ACHN (cell line): Measurements from ENCODE around the gene XXYLT1.
"Not testable (repeated sequence)": the region's sequence is repeated elsewhere in the genome, so short reads cannot be mapped to it uniquely, and the experiment has no call there.

Experiments
- DNase-seq: peaks from one replicate; pipeline ENCODE4 v3.0.0-alpha.2; 2015
- in situ Hi-C: cut with HindIII; loops from 2 replicates; pipeline ENCODE4 v1.10.0; 2017; ENCODE audit warnings: low sequenced_read_pairs, low pct_ligation_motif_present, low pct_unique_long_range_greater_than_20kb

Gene XXYLT1

DNA sequence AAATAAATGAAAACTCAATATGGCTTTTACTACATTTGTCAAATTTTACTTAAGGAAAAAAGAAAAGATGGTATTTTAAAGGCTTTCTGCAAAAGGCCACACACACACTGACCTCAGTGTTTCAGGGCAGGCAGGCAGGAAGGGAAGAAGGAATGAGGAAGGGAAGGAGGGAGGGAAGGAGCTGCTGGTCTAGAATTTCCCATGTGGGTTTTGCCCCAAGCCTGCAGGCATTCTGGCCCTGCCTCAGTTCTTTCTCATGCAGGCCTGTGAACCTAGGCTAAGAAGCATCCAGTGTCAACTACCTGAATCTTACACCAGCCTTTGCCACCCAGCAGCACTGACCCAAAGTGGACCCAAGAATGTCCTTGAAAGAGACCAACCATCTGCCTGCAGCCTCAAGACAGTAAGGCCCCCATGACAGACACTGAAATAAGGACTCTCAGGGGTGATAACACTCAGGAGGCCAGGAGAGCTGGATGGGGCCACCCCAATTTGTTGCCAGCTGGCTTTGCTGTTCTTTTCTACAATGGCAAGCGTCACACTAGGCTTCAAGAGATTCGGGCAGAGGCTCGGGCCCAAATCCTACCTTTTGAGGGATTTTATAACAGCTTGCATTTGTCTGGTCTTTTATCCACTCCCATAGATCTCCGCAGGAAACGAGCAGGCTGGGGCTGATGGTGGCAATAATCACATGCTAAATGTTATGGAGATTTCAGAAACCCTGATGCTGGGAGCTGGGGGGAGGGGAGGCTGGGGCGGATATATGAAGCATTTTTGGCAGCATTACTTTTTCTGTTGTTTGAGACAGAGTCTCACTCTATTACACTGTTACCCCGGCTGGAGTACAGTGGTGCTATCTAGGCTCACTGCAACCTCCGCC is 51.4 kb downstream of the XXYLT1 start:
- in situ Hi-C loops, result no loop called here
- DNase-seq, result no peak

DNA sequence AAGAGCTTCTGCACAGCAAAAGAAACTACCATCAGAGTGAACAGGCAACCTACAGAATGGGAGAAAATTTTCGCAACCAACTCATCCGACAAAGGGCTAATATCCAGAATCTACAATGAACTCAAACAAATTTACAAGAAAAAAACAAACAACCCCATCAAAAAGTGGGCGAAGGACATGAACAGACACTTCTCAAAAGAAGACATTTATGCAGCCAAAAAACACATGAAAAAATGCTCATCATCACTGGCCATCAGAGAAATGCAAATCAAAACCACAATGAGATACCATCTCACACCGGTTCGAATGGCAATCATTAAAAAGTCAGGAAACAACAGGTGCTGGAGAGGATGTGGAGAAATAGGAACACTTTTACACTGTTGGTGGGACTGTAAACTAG is 52.6 kb downstream of the XXYLT1 start:
- in situ Hi-C loops, DNase-seq: not testable (repeated sequence)

DNA sequence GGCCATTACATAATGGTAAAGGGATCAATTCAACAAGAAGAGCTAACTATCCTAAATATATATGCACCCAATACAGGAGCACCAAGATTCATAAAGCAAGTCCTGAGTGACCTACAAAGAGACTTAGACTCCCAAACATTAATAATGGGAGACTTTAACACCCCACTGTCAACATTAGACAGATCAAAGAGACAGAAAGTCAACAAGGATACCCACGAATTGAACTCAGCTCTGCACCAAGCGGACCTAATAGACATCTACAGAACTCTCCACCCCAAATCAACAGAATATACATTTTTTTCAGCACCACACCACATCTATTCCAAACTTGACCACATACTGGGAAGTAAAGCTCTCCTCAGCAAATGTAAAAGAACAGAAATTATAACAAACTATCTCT is 55.4 kb downstream of the XXYLT1 start:
- in situ Hi-C loops, DNase-seq: not testable (repeated sequence)

DNA sequence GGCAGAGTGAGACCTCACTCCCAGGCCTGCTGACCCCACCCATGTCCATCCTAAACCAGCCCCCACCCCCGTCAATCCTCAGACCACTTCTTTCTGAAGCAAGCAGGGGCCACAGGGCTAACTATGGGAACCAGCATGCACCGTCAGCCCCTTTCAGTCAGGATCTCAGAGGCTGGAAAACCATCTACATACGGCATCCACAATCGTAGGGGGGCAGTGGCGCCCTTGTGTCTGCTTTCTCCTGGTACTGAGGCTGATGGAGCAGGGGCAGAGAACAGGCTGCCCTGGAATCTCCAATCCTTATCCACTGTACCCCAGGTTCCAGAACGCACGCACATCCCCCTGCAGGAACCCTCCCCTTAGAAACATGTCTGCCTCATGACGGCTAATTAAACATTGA is 56.6 kb downstream of the XXYLT1 start:
- in situ Hi-C loops, result no loop called here
- no peak for DNase-seq

DNA sequence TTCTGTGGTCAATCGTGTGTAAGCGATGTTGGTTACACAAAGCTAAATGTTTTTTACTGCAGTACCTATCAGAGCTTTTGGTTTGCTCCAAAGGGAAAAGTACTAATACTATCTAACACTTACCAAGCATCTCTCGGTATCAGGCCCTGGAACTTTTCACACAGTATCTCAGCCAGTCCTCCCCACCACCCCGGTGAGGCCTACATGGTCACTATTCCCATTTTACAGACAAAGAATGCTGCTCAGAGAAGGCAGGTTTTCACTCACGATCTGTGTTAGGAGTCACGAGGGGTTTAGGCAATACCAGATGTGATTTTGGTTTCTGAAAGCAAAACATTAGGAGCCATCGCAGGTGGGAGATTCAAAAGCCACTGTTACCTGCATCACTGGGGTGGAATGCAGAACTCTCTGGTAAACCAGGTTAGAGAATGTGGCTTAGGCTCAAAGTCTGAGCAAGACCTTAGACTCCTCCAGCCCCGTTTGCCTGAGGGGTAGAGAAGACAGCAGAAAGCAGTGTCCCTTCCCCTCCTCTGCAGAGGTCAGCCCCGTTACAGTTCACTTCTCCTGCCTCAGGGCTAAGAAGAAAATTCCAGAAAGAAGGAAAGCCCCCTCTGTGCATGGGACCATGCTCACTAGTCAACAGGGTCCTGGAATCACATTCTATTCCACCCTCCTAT is 57.2 kb downstream of the XXYLT1 start:
- DNase-seq, result no peak
- in situ Hi-C loops, result no loop called here

DNA sequence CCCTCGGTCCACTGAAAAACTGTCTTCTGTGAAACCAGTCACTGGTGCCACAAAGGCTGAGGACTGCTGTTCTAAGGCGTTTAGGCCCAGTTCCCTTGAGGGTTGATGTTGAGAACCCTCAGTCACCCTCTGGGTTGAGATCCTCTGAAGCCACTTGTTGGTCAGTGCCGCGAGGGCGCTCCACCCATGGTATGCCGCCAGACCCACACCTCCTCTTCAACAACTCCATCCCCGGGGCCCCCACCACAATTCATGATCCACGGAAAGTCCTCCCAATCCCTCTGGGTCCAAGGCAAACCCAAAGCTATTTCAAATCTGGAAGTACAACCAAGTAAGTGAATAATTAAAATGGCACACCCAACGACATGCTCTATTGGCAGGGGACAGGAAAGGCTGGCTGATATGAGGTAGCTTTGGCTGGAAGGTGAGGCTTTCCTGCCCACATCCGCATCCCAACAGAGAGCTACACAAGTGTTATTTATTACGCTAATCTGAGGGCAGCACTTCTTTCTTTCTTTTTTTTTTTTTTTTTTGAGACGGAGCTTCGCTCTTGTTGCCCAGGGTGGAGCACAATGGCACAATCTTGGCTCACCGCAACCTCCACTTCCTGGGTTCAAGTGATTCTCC is 58.1 kb downstream of the XXYLT1 start:
- no peak for DNase-seq
- in situ Hi-C loops, result no loop called here

DNA sequence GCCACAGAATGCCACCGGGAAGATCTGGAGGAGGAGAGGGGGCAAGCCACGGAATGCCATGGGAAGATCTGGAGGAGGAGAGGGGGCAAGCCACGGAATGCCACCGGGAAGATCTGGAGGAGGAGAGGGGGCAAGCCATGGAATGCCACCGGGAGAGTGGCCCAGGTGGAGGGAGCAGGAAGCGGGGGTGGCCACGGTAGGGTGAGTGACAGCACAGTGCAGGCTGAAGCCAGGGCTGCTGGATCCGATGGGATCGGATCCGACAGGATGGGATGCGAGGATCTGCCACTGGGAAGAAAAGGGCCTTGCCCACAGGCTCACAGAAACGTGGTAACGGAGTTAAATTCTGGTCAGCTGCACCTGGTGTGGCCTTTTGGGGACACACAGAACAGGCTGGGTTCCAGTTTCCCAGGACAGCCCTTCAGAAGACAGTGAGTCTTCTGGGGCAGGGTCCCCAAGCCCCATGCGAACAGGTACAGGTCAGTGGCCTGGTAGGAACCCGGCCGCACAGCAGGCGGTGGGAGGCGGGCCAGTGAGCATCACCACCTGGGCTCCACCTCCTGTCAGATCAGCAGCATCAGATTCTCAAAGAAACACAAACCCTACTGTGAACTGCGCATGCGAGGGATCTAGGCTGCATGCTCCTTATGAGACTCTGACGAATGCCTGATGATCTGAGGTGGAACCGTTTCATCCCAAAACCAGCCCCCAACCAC is 58.8 kb downstream of the XXYLT1 start:
- in situ Hi-C loops, result no loop called here

DNA sequence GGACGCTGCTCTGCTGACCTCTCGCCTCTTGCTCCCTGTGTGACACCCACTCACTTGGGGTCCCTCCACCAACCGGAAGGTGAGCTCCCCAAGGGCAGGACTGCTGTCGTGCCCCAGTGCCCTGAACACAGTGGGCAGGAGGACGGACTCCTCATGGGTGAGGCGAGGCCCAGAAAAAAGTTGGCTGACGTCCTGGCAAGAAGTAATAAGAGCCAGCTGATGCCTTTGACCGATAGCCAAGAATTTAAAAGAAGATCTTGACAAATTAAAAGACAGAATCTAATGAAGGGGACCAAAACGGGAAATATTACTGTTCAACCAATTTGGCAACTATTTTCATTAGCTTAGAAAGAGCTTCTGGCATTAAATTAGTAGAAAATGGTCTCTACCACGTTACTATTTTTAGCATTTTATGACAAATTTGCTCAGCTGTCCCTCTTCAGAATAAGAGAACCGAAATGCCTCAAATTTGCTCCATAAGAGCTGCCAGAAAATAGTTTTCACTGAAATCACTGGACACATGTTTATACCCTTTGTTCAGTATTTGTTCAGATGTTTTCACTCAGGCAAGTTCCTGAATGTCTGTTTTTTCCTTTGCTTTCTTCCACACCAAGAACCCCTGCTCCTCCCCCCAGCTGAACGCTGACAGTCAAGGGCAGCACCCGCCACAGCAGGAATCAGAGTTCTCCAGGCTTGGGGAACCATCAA is 60.5 kb downstream of the XXYLT1 start:
- DNase-seq, result no peak

More for the DNA sequence above, 58.8 kb downstream of the XXYLT1 start:
- DNase-seq, result no peak

DNA sequence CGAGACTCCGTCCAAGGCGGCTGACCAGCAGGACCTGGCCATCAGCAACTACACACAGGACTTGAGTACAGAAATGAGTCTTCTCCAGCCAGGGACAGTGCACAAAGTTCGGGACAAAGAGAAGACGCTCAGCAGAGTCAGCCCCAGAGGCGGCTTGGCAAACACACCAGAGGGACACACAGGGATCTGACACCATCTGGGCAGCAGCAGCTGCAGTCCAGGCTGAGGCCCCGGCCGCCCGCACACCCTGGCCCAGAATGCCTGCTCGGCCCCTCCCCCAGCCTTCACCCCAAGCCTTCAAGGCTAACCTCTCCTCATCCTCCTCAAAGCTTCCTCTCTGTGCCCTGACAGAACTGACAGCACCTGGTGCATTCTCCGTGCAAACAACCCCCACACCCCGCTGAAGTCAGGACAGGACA is 61.1 kb downstream of the XXYLT1 start:
- in situ Hi-C loops, result no loop called here
- no peak for DNase-seq

More for the DNA sequence above, 60.5 kb downstream of the XXYLT1 start:
- in situ Hi-C loops, result no loop called here

DNA sequence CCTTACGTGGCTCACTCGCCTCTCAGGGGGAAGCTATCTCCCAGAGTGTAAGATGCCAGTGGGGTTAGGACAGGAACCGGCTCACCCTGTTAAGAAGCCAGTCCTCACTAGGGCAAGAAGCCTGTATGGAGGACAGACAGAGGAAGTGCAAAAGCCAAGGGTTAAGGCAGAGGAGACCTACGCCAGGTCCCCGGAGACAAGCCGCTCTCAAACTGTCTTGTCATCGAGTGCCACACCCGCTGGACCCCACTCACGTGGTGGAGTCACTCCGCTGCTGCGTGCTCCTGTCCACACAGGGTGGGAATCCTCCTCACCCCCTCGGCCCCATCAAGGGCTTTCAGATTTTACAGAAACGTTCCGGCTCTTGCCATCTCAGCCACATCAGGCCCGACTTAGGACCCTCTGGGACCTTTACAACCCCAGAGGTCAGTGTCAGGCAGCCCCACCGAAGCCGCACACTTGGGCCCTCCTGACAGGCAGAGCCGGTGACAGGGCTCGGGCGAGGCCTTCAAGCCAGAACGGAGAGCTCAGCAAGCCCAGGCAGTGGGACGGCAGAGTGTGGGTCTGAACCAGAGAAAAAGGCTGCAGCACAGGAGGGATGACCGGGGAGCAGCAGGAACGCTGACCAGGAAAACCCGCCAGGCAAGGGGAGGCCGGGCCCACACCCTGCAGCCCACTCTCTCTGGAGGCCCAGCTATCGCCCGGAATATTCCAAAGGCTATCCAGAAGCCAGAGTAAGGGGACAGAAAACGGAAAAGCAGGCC is 61.7 kb downstream of the XXYLT1 start:
- DNase-seq, result no peak
- in situ Hi-C loops, result no loop called here

DNA sequence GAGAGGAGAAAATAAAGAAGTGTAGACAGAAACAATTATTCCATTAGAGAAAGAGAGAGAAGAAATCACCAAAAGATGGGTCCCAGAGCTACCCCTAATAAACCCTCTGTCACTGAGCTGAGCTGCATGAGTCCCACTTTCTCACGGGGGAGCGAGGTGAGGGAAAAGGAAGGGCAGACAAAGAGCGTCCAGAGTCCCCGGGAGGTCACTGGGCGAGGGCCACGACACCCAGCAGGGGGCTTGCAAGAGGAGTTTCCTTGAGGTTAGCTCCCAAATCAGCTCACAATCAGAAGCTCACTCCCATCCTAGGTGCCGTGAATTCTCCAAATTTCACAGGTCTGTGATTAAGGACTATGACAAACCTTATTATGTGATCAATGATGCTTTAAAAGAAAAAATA is 62.3 kb downstream of the XXYLT1 start:
- in situ Hi-C loops, result no loop called here

DNA sequence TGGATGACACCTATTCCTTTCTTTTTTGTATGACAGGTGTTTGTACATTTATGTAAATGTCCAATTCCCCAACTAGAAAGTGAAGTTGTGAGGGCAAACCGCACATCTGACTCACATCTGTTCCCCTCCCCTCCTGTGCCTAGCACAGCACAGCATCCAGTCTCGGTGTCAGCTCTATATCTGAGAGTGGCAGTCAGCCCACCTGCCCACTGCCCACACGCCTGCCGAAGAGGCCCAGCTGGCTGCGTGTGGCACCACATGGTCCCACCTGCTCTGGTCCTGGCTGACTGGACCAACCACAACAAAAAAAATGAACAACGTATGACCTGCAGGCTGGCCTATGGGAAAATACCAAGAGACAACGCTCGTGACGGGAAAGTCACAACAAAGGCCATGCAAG is 62.8 kb downstream of the XXYLT1 start:
- in situ Hi-C loops, result no loop called here
- DNase-seq, result no peak

More for the DNA sequence above, 62.3 kb downstream of the XXYLT1 start:
- DNase-seq, result no peak

DNA sequence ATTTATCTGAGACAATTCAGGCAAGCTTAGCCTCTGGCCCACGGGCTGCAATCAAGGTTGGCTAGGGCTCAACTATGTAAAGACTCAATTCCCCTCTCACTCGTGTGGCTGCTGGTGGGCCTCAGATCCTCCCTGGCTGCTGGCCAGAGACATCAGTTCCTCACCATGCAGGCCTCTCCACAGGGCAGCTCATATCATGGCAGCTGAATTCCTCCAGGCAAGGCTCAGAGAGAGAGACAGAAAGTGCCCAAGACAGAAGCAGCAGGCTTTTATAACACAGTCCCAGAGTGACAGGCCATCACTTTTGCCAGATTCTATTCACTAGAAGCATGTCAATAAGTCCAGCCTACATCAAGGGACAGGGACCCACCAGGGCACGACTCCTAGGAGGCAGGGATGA is 63.2 kb downstream of the XXYLT1 start:
- in situ Hi-C loops, result no loop called here
- DNase-seq, result no peak

DNA sequence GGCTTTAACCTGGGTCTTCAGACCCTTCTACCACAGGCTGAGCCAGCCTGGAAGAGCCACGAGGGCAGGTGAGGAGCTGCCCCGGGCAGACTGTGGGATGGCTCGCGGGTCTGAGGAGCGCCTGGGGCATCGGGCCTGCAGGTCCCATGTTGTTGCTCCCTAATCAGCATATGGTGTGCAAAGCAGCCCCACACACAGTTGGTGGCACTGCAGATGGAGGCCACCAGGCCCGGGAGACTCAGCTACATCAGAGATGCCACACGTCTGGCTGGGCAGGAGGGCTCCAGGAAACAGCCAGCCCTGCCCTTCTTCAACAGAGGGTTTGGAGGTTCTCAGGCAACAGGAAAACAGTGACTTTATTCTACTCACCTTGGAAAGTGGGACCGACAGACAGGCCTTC is 63.9 kb downstream of the XXYLT1 start:
- DNase-seq, result no peak
- in situ Hi-C loops, result no loop called here

DNA sequence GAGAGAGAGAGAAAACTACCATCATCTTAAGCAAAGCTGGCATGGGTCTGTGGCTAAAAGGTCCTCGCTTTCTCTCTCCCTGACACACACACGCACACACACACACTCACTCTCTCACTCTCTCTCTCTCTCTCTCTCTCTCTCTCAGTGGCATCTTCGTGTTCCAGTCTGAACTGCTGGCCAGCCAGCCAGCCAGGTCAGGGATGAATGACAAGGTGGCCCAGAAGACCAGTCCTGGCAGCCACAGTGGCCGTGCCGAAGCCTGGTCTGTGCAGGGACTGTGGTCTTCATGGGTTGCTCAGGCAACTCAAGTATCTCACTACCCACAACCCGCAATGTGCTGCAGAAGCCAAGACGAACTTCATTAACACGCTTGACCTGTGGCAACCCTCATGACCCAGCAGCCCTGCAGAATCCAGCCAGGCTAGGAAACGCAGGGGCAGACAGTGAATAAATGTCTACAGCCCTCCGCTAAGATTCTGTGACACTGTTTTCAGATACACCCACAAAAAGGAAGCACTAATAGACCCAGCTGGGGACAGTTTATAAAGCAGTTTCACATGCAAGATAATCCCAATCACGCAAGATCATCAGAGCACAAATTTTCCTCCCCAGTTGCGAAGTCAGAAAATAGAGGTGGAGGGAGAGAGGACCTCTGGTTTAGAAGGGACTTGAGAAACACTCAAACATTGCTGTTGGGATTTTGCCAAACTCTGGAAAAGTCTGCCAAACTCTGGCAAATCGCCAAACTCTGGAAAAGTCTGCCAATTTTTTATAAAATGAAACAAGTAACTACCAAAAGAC is 66.4 kb downstream of the XXYLT1 start:
- DNase-seq, result no peak
- in situ Hi-C loops, result no loop called here

DNA sequence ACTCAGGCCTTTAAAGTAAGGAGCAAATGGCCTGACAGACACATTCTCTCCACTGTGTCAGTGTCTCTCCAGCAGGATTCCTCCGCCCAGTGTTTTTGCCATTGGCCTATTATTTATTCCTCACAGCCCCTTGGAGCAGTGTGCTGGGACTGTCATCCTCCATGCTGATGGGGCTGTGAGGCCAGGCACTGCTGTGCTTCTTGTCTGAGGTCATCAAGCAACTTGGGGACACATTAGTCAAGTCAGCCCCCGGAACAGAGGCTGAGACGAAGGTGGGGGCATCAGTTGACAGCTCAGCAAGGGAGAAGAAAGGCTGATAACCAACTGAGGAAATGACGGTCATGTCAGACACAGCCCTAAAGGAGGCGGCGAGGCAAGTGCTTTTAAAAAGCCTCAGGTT is 67.4 kb downstream of the XXYLT1 start:
- in situ Hi-C loops, result no loop called here
- no peak for DNase-seq

DNA sequence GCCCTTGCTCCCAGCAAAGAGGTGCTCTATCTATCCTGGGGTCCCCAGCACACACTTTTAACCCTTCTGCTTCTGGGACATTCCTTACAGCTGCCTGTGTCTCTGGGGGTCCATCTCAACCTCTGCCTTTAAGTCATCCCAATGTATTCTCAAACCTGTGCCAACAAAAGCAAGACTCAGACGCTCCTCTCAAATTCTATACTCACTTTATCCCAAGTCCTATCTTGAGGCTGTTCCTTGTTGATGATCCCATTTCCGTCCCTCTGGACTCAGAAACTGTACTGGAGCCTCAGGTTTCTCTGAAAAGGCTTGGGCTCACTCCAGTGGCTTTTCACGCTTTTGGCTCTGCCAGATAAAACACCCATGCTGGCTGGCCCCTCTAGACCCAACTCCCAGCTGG is 69.7 kb downstream of the XXYLT1 start:
- in situ Hi-C loops, result no loop called here
- no peak for DNase-seq
